Mesothelial cell of epicardium (in vitro differentiated cells): ENCODE data around the gene NLRP12. TPM values are rescaled to one million over a fixed set of nuclear protein-coding genes. Genes with fewer than 3 reads are reported as not detected.
A peak's percentile ranks its signal among the peaks of the same experiment; 100 is the strongest.
"Not testable (repeated sequence)": the region's sequence is repeated elsewhere in the genome, so short reads cannot be mapped to it uniquely, and the experiment has no call there.

Source experiments
- DNase-seq, 2 experiments: peaks; one replicate each; pipeline ENCODE4 v3.0.0; 2021; ENCODE audit warnings: low spot score in 2 of 2; ENCODE audit not compliant: unreplicated experiment in 2 of 2
- H3K27ac Mint-ChIP-seq: 2 replicates; pipeline ENCODE4 v1.8.0; 2021; ENCODE audit warnings: mixed read lengths
- H3K27me3 Mint-ChIP-seq: 2 replicates; pipeline ENCODE4 v1.8.0; 2021; ENCODE audit warnings: low read depth, mixed read lengths
- H3K36me3 Mint-ChIP-seq: 2 replicates; pipeline ENCODE4 v1.8.0; 2021; ENCODE audit warnings: mixed read lengths
- H3K4me1 Mint-ChIP-seq: 2 replicates; pipeline ENCODE4 v1.8.0; 2021; ENCODE audit warnings: mixed read lengths
- H3K4me3 Mint-ChIP-seq: 2 replicates; pipeline ENCODE4 v1.8.0; 2021; ENCODE audit warnings: mild to moderate bottlenecking, moderate library complexity, mixed read lengths
- H3K9me3 Mint-ChIP-seq: 2 replicates; pipeline ENCODE4 v1.8.0; 2021; ENCODE audit warnings: mixed read lengths
- total RNA-seq: library from RNA; stranded (reverse); gene quantifications from 3 replicates; pipeline ENCODE4 v1.2.1, GENCODE V29; 2021
- TF ChIP-seq, protein P1 (sequence below): fragments of 200-600 bp; sonication (generic); IDR thresholded peaks from one replicate; pipeline ENCODE4 v1.5.0; 2021; ENCODE audit warnings: antibody characterized with exemption; ENCODE audit not compliant: unreplicated experiment

Gene NLRP12, protein sequence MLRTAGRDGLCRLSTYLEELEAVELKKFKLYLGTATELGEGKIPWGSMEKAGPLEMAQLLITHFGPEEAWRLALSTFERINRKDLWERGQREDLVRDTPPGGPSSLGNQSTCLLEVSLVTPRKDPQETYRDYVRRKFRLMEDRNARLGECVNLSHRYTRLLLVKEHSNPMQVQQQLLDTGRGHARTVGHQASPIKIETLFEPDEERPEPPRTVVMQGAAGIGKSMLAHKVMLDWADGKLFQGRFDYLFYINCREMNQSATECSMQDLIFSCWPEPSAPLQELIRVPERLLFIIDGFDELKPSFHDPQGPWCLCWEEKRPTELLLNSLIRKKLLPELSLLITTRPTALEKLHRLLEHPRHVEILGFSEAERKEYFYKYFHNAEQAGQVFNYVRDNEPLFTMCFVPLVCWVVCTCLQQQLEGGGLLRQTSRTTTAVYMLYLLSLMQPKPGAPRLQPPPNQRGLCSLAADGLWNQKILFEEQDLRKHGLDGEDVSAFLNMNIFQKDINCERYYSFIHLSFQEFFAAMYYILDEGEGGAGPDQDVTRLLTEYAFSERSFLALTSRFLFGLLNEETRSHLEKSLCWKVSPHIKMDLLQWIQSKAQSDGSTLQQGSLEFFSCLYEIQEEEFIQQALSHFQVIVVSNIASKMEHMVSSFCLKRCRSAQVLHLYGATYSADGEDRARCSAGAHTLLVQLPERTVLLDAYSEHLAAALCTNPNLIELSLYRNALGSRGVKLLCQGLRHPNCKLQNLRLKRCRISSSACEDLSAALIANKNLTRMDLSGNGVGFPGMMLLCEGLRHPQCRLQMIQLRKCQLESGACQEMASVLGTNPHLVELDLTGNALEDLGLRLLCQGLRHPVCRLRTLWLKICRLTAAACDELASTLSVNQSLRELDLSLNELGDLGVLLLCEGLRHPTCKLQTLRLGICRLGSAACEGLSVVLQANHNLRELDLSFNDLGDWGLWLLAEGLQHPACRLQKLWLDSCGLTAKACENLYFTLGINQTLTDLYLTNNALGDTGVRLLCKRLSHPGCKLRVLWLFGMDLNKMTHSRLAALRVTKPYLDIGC
- total RNA-seq, result 0.07 to 0.11 TPM in 2 of 3 replicates, not detected in the other

DNA sequence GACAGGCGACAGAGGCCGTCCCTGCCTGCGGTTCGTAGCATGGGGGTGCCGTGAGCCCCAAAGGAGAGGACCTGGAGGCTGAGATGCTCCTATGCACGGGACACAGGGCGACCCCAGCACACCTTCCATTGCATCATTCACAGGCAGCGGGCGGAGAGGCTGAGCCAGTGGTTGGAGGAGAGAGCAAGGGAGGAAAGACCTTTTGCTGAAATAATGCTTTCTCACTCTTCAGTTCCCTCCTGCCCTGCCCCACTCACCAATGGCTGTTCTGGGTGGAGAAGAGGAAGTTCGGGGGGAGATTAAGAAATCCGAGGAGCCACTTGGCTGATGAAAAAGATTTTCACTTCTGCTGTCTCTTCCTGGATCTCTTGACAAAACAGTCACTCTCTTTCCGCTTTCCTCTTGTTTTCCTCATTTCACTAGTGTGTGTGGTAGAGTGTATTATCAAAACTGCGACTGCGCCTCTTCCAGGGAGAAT lies at the start of gene NLRP12:
Gene NLRP12 (minus strand): TSS at position 181 of the 478 bp plus-strand sequence. CDS start 140 bp downstream, at position 41.
- H3K9me3 Mint-ChIP-seq, result no peaks in the 10 kb centered on the region
- no peaks in the 10 kb centered on the region for H3K36me3 Mint-ChIP-seq
- peaks cover 7% of the 10 kb centered on the region for H3K27me3 Mint-ChIP-seq
- no peak within 1 kb of the TSS for H3K27ac Mint-ChIP-seq
- DNase-seq, result no peak
- no peaks in the 10 kb centered on the region for H3K4me1 Mint-ChIP-seq
- TF ChIP-seq, protein P1, sequence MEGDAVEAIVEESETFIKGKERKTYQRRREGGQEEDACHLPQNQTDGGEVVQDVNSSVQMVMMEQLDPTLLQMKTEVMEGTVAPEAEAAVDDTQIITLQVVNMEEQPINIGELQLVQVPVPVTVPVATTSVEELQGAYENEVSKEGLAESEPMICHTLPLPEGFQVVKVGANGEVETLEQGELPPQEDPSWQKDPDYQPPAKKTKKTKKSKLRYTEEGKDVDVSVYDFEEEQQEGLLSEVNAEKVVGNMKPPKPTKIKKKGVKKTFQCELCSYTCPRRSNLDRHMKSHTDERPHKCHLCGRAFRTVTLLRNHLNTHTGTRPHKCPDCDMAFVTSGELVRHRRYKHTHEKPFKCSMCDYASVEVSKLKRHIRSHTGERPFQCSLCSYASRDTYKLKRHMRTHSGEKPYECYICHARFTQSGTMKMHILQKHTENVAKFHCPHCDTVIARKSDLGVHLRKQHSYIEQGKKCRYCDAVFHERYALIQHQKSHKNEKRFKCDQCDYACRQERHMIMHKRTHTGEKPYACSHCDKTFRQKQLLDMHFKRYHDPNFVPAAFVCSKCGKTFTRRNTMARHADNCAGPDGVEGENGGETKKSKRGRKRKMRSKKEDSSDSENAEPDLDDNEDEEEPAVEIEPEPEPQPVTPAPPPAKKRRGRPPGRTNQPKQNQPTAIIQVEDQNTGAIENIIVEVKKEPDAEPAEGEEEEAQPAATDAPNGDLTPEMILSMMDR, result no peak
- H3K4me3 Mint-ChIP-seq, result no peak within 1 kb of the TSS

DNA sequence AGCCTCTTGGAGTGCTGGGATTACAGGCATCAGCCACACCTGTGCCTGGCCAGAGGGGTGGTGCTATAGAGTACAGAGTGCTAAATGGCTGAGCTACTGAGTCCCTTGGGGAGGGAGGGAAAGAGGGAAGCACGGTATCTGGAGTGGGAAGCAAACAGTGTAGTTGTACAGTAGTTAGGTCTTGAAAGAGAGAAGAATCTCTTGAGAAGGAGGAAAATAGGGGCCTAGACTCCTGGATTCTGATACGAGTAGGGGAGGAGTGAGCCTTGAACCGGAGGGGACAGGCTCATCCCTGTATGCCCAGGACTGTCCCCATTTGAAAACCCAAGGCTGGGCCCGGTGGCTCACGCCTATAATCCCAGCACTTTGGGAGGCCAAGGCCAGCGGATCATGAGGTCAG lies 48.6 kb upstream of the NLRP12 start:
- DNase-seq, result no peak
- Mint-ChIP-seq H3K4me1 (peaks cover 31% of the 10 kb centered on the region), H3K27me3 (no peaks in the 10 kb centered on the region), H3K9me3 (no peaks in the 10 kb centered on the region), H3K36me3 (peaks cover 33% of the 10 kb centered on the region), H3K4me3 (no peak overlapping the region), H3K27ac (no peak overlapping the region)
- TF ChIP-seq, protein P1, result no peak

DNA sequence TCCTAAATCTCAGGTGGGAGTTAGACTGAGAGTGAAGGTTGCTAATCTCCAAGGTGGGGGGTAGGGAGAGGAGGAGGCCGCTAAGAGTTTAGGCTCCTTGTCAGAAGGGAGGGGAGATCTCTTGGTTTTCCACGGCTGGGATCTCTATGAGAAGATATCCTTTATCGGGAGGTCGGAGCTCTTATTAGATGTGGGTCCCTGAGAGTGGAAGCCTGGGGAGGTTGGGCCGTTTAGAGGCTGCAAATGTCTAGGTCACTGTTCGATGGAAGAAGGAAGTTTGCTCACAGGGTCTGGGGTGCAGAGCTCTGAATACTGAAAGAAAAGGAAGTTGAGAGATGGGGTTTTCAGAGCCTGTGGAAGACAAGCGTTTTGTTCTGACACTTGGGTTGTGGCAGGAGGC lies 47.3 kb upstream of the NLRP12 start:
- peaks cover 26% of the 10 kb centered on the region for H3K36me3 Mint-ChIP-seq
- TF ChIP-seq, protein P1, result no peak
- H3K27me3 Mint-ChIP-seq, result no peaks in the 10 kb centered on the region
- no peak for DNase-seq
- H3K9me3 Mint-ChIP-seq, result no peaks in the 10 kb centered on the region
- H3K4me1 Mint-ChIP-seq, result peaks cover 30% of the 10 kb centered on the region
- peak overlapping the region; percentile 72 for H3K4me3 Mint-ChIP-seq
- H3K27ac Mint-ChIP-seq, result peak overlapping the region; percentile 52

DNA sequence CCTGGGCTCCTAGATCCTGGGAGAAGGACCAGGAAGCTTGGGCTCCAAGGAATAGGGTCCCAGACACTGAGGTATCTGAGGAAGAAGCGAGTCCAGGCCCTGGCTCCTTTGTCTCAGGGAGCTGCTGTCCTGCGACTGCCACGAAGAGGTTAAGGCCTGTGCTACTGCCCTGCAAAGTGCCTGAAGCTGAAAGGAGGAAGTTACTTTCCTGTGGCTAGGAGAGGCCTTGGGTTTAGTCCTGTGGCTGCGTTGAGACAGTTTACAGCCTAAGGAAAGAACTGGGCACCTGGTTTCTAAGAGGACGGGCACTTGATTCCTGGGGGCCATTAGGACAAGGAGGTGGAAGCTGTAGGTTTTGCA lies 46.4 kb upstream of the NLRP12 start:
- no peak for DNase-seq
- TF ChIP-seq, protein P1, result no peak
- Mint-ChIP-seq H3K36me3 (peaks cover 21% of the 10 kb centered on the region), H3K27ac (peak overlapping the region; percentile 94), H3K9me3 (no peaks in the 10 kb centered on the region), H3K27me3 (no peaks in the 10 kb centered on the region), H3K4me3 (peak overlapping the region; percentile 72), H3K4me1 (peaks cover 38% of the 10 kb centered on the region)

DNA sequence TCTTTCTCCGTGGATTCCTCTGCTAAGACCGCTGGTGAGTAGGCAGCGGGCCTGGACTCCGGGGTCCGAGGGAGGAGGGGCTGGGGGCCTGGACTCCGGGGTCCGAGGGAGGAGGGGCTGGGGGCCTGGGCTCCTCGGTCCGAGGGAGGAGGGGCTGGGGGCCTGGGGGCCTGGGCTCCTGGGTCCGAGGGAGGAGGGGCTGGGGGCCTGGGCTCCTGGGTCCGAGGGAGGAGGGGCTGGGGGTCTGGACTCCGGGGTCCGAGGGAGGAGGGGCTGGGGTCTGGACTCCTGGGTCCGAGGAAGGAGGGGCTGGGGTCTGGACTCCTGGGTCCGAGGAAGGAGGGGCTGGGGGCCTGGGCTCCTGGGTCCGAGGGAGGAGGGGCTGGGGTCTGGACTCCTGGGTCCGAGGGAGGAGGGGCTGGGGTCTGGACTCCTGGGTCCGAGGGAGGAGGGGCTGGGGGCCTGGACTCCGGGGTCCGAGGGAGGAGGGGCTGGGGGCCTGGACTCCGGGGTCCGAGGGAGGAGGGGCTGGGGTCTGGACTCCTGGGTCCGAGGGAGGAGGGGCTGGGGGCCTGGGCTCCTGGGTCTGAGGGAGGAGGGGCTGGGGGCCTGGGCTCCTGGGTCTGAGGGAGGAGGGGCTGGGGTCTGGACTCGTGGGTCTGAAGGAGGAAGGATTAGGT lies 45.8 kb upstream of the NLRP12 start:
- peak overlapping the region; percentile 96 for H3K27ac Mint-ChIP-seq
- H3K27me3 Mint-ChIP-seq, DNase-seq: not testable (repeated sequence)

More for the DNA sequence above, 45.8 kb upstream of the NLRP12 start:
- peaks cover 38% of the 10 kb centered on the region for H3K4me1 Mint-ChIP-seq
- peak overlapping the region; percentile 99 for H3K4me3 Mint-ChIP-seq
- H3K9me3 Mint-ChIP-seq, result not testable (repeated sequence)
- H3K36me3 Mint-ChIP-seq, result peaks cover 21% of the 10 kb centered on the region
